Measurements from ENCODE around the gene OTOP3. TPM values are rescaled to one million over a fixed set of nuclear protein-coding genes. Genes with fewer than 3 reads are reported as not detected.

The OTOP3 gene
- total RNA-seq, 4 donors from 2014 or later = 1.6 to 3.8 TPM; not detected in 2

DNA sequence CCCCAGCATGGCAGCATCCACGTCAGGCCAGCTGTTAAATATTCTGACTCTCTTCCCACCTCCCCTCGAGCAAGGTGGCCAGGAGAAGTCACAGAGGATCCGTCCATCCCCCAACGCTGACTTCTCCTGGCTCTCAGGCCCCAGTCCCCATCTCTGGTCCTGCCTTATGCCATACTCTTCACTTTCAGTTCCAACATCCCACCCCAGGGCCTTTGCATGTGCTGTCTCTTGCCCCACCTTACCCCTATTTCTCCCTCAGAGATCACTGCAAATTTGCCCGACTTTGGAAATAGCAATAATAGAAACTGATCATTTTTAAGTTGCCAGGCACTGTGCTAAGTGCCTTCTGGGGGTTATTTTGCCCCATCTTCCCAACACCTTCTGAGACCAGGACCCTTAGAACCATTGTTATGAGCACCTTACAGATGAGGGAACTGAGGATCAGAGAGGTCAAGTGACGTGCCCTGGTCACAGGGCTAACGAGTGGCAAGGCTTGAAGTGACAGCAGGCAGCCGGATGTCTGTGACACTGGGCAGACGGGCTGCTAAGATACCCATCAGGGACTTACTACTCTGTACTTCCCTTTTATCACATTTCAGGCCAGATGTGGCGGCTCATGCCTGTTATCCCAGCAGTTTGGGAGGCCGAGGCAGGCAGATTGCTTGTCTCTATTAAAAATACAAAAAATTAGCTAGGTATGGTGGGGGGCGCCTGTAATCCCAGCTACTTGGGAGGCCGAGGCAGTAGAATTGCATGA, 19.1 kb downstream of the OTOP3 start:
- no peak overlapping the region for H3K27ac ChIP-seq
- 47 to 67% methylated on average over 4 to 13 of the region's 13 CpGs for WGBS, 2 donors (ENCODE audit: low coverage in 1 of 2)

DNA sequence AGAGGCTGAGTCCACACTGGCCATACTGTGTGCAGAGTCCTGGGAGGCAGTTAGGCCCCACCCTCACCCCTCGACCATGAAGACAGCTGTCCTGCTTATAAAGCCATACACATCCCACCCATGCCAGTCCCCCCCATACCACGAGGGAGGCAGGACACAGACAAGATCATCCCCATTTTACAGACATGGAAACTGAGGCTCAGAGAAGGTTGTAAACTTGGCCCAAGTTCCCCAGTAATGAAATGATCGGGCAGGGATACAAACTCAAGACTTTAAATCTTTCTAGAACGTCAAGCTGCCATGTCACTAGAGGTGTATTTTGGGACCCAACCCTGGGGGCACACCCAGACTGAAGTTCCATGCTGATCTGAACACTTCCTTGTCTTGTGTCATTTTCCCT, 20.4 kb downstream of the OTOP3 start:
- WGBS, 2 donors (ENCODE audit: low coverage in 1 of 2) = 75% methylated on average over 4 of the region's 4 CpGs; no CpG with 5 or more reads in 1 of the 2 donors
- DNase-seq = no peak
- Histone ChIP-seq H3K27me3 (no peaks in the 10 kb centered on the region), H3K36me3 (no peaks in the 10 kb centered on the region), H3K4me3 (no peak overlapping the region), H3K27ac (no peak overlapping the region), H3K9me3 (no peaks in the 10 kb centered on the region), H3K4me1 (peaks cover 0 to 9% (median 2%) of the 10 kb centered on the region in 4 donors)
- in situ Hi-C loops (cut with MboI; ENCODE audit: low pct_ligation_motif_present in 1 of 4, low pct_unique_long_range_greater_than_20kb in 1 of 4, low sequenced_read_pairs in 3 of 4) (loop anchor here in 1 of 4 donors (25.0 kb wide), 1 partner anchor 231 kb away; the partner anchor contains the start of gene SUMO2), intact Hi-C loops (cut with DNase I; ENCODE audit: low total_unique reads) (no loop called here)
- TF ChIP-seq POLR2A (IDR thresholded peaks at IDR 0.05) (no peak), POLR2AphosphoS5 (IDR thresholded peaks at IDR 0.05) (no peak)
- TF ChIP-seq, protein P1, sequence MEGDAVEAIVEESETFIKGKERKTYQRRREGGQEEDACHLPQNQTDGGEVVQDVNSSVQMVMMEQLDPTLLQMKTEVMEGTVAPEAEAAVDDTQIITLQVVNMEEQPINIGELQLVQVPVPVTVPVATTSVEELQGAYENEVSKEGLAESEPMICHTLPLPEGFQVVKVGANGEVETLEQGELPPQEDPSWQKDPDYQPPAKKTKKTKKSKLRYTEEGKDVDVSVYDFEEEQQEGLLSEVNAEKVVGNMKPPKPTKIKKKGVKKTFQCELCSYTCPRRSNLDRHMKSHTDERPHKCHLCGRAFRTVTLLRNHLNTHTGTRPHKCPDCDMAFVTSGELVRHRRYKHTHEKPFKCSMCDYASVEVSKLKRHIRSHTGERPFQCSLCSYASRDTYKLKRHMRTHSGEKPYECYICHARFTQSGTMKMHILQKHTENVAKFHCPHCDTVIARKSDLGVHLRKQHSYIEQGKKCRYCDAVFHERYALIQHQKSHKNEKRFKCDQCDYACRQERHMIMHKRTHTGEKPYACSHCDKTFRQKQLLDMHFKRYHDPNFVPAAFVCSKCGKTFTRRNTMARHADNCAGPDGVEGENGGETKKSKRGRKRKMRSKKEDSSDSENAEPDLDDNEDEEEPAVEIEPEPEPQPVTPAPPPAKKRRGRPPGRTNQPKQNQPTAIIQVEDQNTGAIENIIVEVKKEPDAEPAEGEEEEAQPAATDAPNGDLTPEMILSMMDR (IDR thresholded peaks at IDR 0.05) = no peak

More for the DNA sequence above, 19.1 kb downstream of the OTOP3 start:
- Histone ChIP-seq H3K4me3 (no peak overlapping the region), H3K36me3 (no peaks in the 10 kb centered on the region), H3K9me3 (no peaks in the 10 kb centered on the region), H3K4me1 (peaks cover 0 to 7% (median 2%) of the 10 kb centered on the region in 4 donors), H3K27me3 (peaks cover 8% of the 10 kb centered on the region)
- TF ChIP-seq, protein P1 (IDR thresholded peaks at IDR 0.05) = no peak
- TF ChIP-seq EP300 (IDR thresholded peaks at IDR 0.05; ENCODE audit: low read depth) (no peak), POLR2A (IDR thresholded peaks at IDR 0.05) (no peak), POLR2AphosphoS5 (IDR thresholded peaks at IDR 0.05) (no peak)
- intact Hi-C loops (cut with DNase I; ENCODE audit: low total_unique reads) (no loop called here), in situ Hi-C loops (cut with MboI; ENCODE audit: low pct_ligation_motif_present in 1 of 4, low pct_unique_long_range_greater_than_20kb in 1 of 4, low sequenced_read_pairs in 3 of 4) (loop anchor here in 1 of 4 donors (25.0 kb wide), 1 partner anchor 232 kb away; the partner anchor contains the start of gene SUMO2)
- no peak for DNase-seq

DNA sequence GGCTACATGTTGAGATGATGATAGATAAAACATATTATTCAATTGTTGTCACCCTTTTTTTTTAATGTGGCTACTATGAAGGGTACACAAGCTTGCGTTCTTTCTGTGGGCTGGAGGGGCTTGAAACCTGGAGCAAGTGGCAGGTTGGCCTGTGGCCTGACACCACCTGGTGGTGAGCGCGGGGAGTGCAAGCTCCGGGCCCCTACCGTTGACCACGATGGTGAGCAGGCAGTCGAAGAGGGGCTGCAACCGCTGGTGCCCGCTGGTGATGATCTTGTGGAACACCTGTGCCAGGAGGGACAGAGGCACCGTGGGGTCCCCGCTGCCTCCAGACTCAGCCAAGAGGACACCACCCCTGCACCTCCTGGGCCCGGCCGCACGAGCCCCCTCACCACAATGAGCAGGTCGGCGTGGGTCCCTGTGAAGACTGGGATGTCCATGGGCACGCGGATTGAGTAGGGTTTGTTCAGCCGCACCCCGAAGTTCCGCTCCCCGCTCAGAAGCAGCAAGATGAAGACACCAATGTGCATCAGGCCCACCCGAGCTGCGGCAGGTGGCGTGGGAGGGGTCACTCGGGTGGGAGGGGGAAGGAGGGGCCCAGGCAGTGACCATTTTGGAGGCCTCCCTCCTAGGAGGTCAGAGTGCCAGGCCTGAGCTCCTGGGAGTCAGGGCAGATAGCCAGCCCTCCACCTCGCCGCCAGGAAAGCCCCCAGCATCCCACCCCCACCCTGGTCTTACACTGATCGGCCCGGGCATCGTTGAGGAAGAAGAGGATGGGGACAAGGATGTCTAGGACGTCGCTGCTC, 22.4 kb downstream of the OTOP3 start:
- peaks cover 0 to 12% (median 3%) of the 10 kb centered on the region in 4 donors for H3K4me1 ChIP-seq
- TF ChIP-seq, protein P1 (IDR thresholded peaks at IDR 0.05) = peak; percentile 94 to 97 (median 94)
- TF ChIP-seq POLR2A (IDR thresholded peaks at IDR 0.05) = no peak
- intact Hi-C loops (cut with DNase I; ENCODE audit: low total_unique reads) = no loop called here
- no peak overlapping the region for H3K4me3 ChIP-seq
- no peaks in the 10 kb centered on the region for H3K27me3 ChIP-seq
- DNase-seq = peak; percentile 79
- no peaks in the 10 kb centered on the region for H3K36me3 ChIP-seq
- WGBS, 2 donors (ENCODE audit: low coverage in 1 of 2) = 14 to 47% methylated on average over 1 to 32 of the region's 33 CpGs
- no peak overlapping the region for H3K27ac ChIP-seq
- in situ Hi-C loops (cut with MboI; ENCODE audit: low pct_ligation_motif_present in 1 of 4, low pct_unique_long_range_greater_than_20kb in 1 of 4, low sequenced_read_pairs in 3 of 4) = loop anchor here in 1 of 4 donors (25.0 kb wide), 1 partner anchor 229 kb away; the partner anchor contains the start of gene SUMO2
- H3K9me3 ChIP-seq = no peaks in the 10 kb centered on the region
